Endothelial cell of umbilical vein (primary cell): ENCODE results near the gene ANHX. TPM values are rescaled to one million over a fixed set of nuclear protein-coding genes. Genes with fewer than 3 reads are reported as not detected.

Experiments used
- BruUV-seq: library from RNA; stranded (reverse); fragments of 400-500 nt; replicated peaks from 2 replicates; lab custom pipeline; 2021; lab: Mats Ljungman, UMichigan
- CTCF ChIA-PET: fragments of 300-600, 350-600 bp; sonication (Branson Sonifier 250); formaldehyde crosslinking; loops from one replicate; lab custom pipeline; 2021; ENCODE audit warnings: antibody characterized with exemption, inconsistent platforms; lab: Charles Lee
- POLR2A ChIA-PET: fragments of 300-600, 350-600 bp; sonication (Branson Sonifier 250); formaldehyde crosslinking; loops from one replicate; lab custom pipeline; 2021; ENCODE audit warnings: antibody characterized with exemption, inconsistent platforms; lab: Charles Lee
- DNase-seq: peaks from one replicate; pipeline ENCODE4 v3.0.0-alpha.2; 2011; ENCODE audit warnings: low read depth, low spot score
- FAIRE-seq: peaks from 2 replicates; lab custom pipeline; 2011; peaks lifted over from hg19 to GRCh38; lab: Jason Lieb, UNC
- H2AFZ ChIP-seq: 2 replicates; pipeline ENCODE4 v1.6.0; 2012; ENCODE audit warnings: low read depth, low read length, control low read depth, inconsistent platforms
- H3K27ac ChIP-seq: 2 replicates; pipeline ENCODE4 v1.5.1; 2011; ENCODE audit warnings: low read depth, mild to moderate bottlenecking, control low read depth, low read length, moderate library complexity; ENCODE audit not compliant: insufficient read depth
- H3K27me3 ChIP-seq, 2 experiments: 2 replicates each; pipeline versions ENCODE4 v1.6.0 to v1.6.1; 2011; ENCODE audit warnings: low read length in 2 of 2, mixed read lengths in 1 of 2; ENCODE audit not compliant: control insufficient read depth in 2 of 2, insufficient read depth in 2 of 2
- H3K36me3 ChIP-seq, 2 experiments: 2 replicates in 1 of 2; 3 replicates in 1 of 2; pipeline ENCODE4 v1.5.1; 2011; ENCODE audit warnings: low read length in 2 of 2, mild to moderate bottlenecking in 1 of 2, moderate library complexity in 1 of 2; ENCODE audit not compliant: control insufficient read depth in 2 of 2, insufficient read depth in 2 of 2; ENCODE audit errors: extremely low read depth in 1 of 2
- H3K4me1 ChIP-seq: 3 replicates; pipeline ENCODE4 v1.5.1; 2011; ENCODE audit warnings: mild to moderate bottlenecking, low read length; ENCODE audit not compliant: control insufficient read depth, insufficient read depth; ENCODE audit errors: extremely low read depth
- H3K4me2 ChIP-seq: 2 replicates; pipeline ENCODE4 v1.6.1; 2011; ENCODE audit warnings: low read length, control low read depth, mixed read lengths; ENCODE audit not compliant: insufficient read depth
- H3K4me3 ChIP-seq, 3 experiments: fragments of 200-600 bp in 1 of 3; sonication (generic), shearing (Covaris generic) in 1 of 3; replicated peaks in 1 of 3; 2 replicates each; pipeline ENCODE4 v1.5.1; 2011 to 2016; ENCODE audit warnings: control low read depth in 3 of 3, low read length in 3 of 3, mild to moderate bottlenecking in 2 of 3, inconsistent platforms in 1 of 3, low read depth in 1 of 3, moderate library complexity in 1 of 3; ENCODE audit not compliant: insufficient read depth in 1 of 3
- H3K79me2 ChIP-seq: 2 replicates; pipeline ENCODE4 v1.6.0; 2012; ENCODE audit warnings: low read length, inconsistent platforms; ENCODE audit not compliant: control insufficient read depth, insufficient read depth
- H3K9ac ChIP-seq: replicated peaks from 2 replicates; pipeline ENCODE3; 2011; ENCODE audit warnings: low read length, control low read depth; ENCODE audit not compliant: insufficient read depth; ENCODE audit errors: extremely low read depth
- H3K9me1 ChIP-seq: replicated peaks from 3 replicates; pipeline ENCODE4 v1.6.0; 2011; ENCODE audit warnings: mild to moderate bottlenecking, low read length; ENCODE audit not compliant: control insufficient read depth, insufficient read depth; ENCODE audit errors: extremely low read depth
- H3K9me3 ChIP-seq: replicated peaks from 2 replicates; pipeline ENCODE4 v1.5.1; 2012; ENCODE audit warnings: low read length, inconsistent platforms; ENCODE audit not compliant: control insufficient read depth, insufficient read depth
- H4K20me1 ChIP-seq: replicated peaks from 2 replicates; pipeline ENCODE3; 2011; ENCODE audit warnings: mild to moderate bottlenecking, low read length; ENCODE audit not compliant: control insufficient read depth, insufficient read depth; ENCODE audit errors: extremely low read depth
- EZH2 ChIP-seq: IDR thresholded peaks from 2 replicates; pipeline ENCODE4 v1.6.1; 2012; ENCODE audit warnings: borderline replicate concordance, low read depth, mild to moderate bottlenecking, moderate library complexity, low read length, inconsistent platforms; ENCODE audit not compliant: severe bottlenecking
- FOS ChIP-seq: IDR thresholded peaks from 2 replicates; pipeline ENCODE4 v1.6.1; 2011; ENCODE audit warnings: mild to moderate bottlenecking, low read length, moderate library complexity, borderline replicate concordance; ENCODE audit not compliant: insufficient read depth
- GATA2 ChIP-seq: IDR thresholded peaks from 2 replicates; pipeline ENCODE4 v1.7.0; 2011; ENCODE audit warnings: low read depth, mild to moderate bottlenecking, moderate library complexity, mixed read lengths, low read length; ENCODE audit not compliant: insufficient read length, insufficient read depth
- JUN ChIP-seq: IDR thresholded peaks from 2 replicates; pipeline ENCODE4 v1.6.1; 2011; ENCODE audit warnings: borderline replicate concordance, low read depth; ENCODE audit not compliant: insufficient read length, insufficient read depth
- MYC ChIP-seq: IDR thresholded peaks from one replicate; pipeline ENCODE4 v1.6.1; 2011; ENCODE audit warnings: mild to moderate bottlenecking, low read depth, low read length
- POLR2A ChIP-seq: IDR thresholded peaks from 2 replicates; pipeline ENCODE4 v1.6.1; 2012; ENCODE audit warnings: low read depth, mild to moderate bottlenecking, control low read depth, low read length
- dilution Hi-C: fragments of 300-500 bp; cut with MboI; formaldehyde crosslinking; loops from one replicate; pipeline ENCODE4 v1.15.0; 2019; ENCODE audit warnings: low sequenced_read_pairs; ENCODE audit not compliant: extremely low pct_ligation_motif_present
- intact Hi-C: fragments of 100-400 bp; cut with micrococcal nuclease; formaldehyde crosslinking; loops from one replicate; pipeline ENCODE4 v1.10.0; 2022
- polyA plus RNA-seq, 4 experiments: library from polyadenylated mRNA; depleted of rRNA in 3 of 4; stranded (reverse) in 3 of 4; unstranded in 1 of 4; fragments of >200 nt; gene quantifications; 2 replicates each; pipeline versions ENCODE4 v1.2.1 to v1.2.3, GENCODE V29; 2011 to 2012; ENCODE audit warnings: missing spikeins in 1 of 4
- total RNA-seq: library from RNA; stranded (reverse); gene quantifications from 2 replicates; pipeline ENCODE4 v1.2.3, GENCODE V29; 2021
- TF ChIP-seq, protein P1 (sequence below): IDR thresholded peaks from 2 replicates; pipeline ENCODE4 v1.6.1; 2011; ENCODE audit not compliant: insufficient read depth, insufficient read length

ANHX gene
- total and polyA plus RNA-seq, 2 donors (not counting 3 experiments of a cell fraction or from before 2014, with no cell fraction given): not detected

DNA sequence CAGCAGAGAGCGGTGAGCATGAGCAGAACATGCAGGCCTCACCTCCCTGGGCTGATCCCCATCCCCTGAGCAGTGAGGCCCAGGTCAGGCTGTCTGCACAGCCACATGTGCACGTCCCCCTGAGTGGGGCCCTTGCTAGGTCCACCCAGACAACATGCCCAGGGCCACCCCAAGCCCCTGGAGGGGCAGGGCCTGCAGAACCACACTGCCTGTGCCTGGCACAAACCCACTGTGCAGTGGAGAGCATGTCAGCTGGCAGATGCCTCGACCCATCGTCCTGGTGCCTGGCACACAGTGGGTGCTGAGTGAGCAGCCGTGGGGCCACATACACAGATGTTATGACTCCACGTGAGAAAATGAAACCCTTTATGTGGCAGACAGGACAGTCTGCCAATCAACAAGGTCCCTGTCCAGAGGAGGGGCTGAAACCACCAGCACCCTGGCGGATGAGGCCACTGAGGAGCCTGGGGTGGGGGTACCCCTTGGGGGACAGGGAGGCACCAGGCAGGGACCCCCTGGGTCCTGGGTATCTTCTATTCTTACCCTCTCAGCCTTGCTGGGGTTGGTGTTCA is 8.3 kb downstream of the ANHX start:
- H3K79me2 ChIP-seq: no peaks in the 10 kb centered on the region
- no TSS peak for BruUV-seq
- CTCF ChIA-PET: no interaction called here

DNA sequence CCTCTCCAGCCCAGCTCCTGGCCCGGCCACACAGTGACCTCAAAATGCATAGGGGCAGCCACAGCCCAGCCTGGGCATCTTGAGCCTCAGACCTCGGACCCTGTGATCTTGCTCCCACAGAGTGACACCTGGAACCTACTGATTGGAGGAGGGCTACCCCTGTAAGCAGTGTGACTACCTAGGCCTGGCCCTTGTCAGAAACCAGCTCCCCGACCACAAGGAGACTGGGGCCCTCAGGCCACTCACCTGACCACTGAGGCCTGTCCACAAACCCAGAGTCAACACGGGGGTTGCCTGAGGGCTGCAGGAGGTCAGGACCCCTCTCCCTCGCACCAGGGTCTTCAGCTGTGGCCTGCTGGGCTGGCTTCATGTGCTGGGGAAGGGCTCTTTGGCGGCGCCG is 9.0 kb downstream of the ANHX start:
- Histone ChIP-seq H3K4me1 (no peaks in the 10 kb centered on the region), H2AFZ (no peak overlapping the region), H3K4me2 (no peak overlapping the region), H3K9me3 (no peaks in the 10 kb centered on the region), H3K9me1 (no peaks in the 10 kb centered on the region), H3K36me3 (no peaks in the 10 kb centered on the region), H3K79me2 (no peaks in the 10 kb centered on the region), H3K27ac (no peak overlapping the region), H3K27me3 (no peaks in the 10 kb centered on the region), H3K9ac (no peak overlapping the region), H3K4me3 (no peak overlapping the region), H4K20me1 (no peaks in the 10 kb centered on the region)
- dilution Hi-C loops (no loop called here), intact Hi-C loops (no loop called here)
- CTCF ChIA-PET: no interaction called here
- TF ChIP-seq POLR2A: no peak
- no peak for TF ChIP-seq JUN
- DNase-seq (no peak), FAIRE-seq (no peak)
- POLR2A ChIA-PET: no interaction called here
- BruUV-seq: no TSS peak

More for the DNA sequence above, 8.3 kb downstream of the ANHX start:
- intact Hi-C loops: no loop called here
- Histone ChIP-seq H2AFZ (no peak overlapping the region), H3K9ac (no peak overlapping the region), H3K4me2 (no peak overlapping the region), H3K27ac (no peak overlapping the region), H3K4me1 (no peaks in the 10 kb centered on the region), H3K4me3 (no peak overlapping the region), H4K20me1 (no peaks in the 10 kb centered on the region), H3K9me1 (no peaks in the 10 kb centered on the region), H3K27me3 (no peaks in the 10 kb centered on the region), H3K36me3 (no peaks in the 10 kb centered on the region), H3K9me3 (no peaks in the 10 kb centered on the region)
- dilution Hi-C loops: no loop called here
- no peak for DNase-seq
- POLR2A ChIA-PET: no interaction called here
- no peak for FAIRE-seq
- TF ChIP-seq GATA2 (no peak), MYC (no peak), POLR2A (no peak), EZH2 (no peak), FOS (no peak)
- TF ChIP-seq, protein P1, sequence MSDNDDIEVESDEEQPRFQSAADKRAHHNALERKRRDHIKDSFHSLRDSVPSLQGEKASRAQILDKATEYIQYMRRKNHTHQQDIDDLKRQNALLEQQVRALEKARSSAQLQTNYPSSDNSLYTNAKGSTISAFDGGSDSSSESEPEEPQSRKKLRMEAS: no peak
